Measurements from ENCODE around the gene MEN1.

GRCh38 chr11:64778223-64778472 lies 32.2 kb downstream of the MEN1 start:
- TF ChIP-seq CTCF (tag by site-specific recombination; IDR thresholded peaks at IDR 0.05) (no peak), PRDM10 (tag by site-specific recombination; IDR thresholded peaks at IDR 0.05) (no peak), ZNF121 (tag by site-specific recombination; IDR thresholded peaks at IDR 0.05) (no peak), BCL11A (tag by site-specific recombination; IDR thresholded peaks at IDR 0.05; ENCODE audit: low read depth) (no peak), ZNF19 (tag by site-specific recombination; IDR thresholded peaks at IDR 0.05; ENCODE audit: low read depth) (no peak), ZNF292 (tag by site-specific recombination; IDR thresholded peaks at IDR 0.05; ENCODE audit: borderline replicate concordance, low read depth) (no peak), ZEB2 (tag by site-specific recombination; IDR thresholded peaks at IDR 0.05) (no peak; the same call in 1 of the 2 replicates), KLF16 (tag by site-specific recombination; IDR thresholded peaks at IDR 0.05) (0 out of 2 replicates have a peak, but pooled peaks have one; percentile 18)

Data from HEK293 (cell line).